Muscle of leg (tissue), 11 donors: ENCODE data around the gene KIAA1958. TPM values are rescaled to one million over a fixed set of nuclear protein-coding genes. Genes with fewer than 3 reads are reported as not detected.
A peak's percentile ranks its signal among the peaks of the same experiment; 100 is the strongest.

ENCODE experiments used
- DNase-seq: peaks from one replicate; pipeline ENCODE4 v3.0.0; 2013
- H3K27ac ChIP-seq: one replicate; pipeline ENCODE4 v1.5.1; 2013; ENCODE audit warnings: mild to moderate bottlenecking, low read length, control low read depth
- H3K27me3 ChIP-seq: one replicate; pipeline ENCODE4 v1.6.1; 2013; ENCODE audit warnings: low read length; ENCODE audit not compliant: control insufficient read depth, insufficient read depth
- H3K36me3 ChIP-seq: one replicate; pipeline ENCODE4 v1.6.1; 2013; ENCODE audit warnings: low read length; ENCODE audit not compliant: control insufficient read depth, insufficient read depth
- H3K4me1 ChIP-seq: one replicate; pipeline ENCODE4 v1.6.1; 2013; ENCODE audit warnings: low read length; ENCODE audit not compliant: control insufficient read depth, insufficient read depth
- H3K4me3 ChIP-seq: one replicate; pipeline ENCODE4 v1.5.1; 2013; ENCODE audit warnings: low read length, control low read depth
- H3K9me3 ChIP-seq: replicated peaks from 2 replicates; pipeline ENCODE4 v1.6.1; 2013; ENCODE audit warnings: low read depth, low read length; ENCODE audit not compliant: control insufficient read depth
- WGBS: methylation state at CpG from one replicate; pipeline ENCODE4 v1.1.5; 2013; ENCODE audit warnings: missing lambda C conversion rate; ENCODE audit not compliant: insufficient coverage; 5-methylcytosine and 5-hydroxymethylcytosine counted together
- polyA plus RNA-seq, 8 donors: library from polyadenylated mRNA; unstranded; fragments of 120-200 nt; gene quantifications; one replicate each; pipeline versions ENCODE4 v1.2.1 to v1.2.3, GENCODE V29; 2013; ENCODE audit warnings: inconsistent platforms in 1 of 8, low replicate concordance in 1 of 8; ENCODE audit not compliant: insufficient read length in 8 of 8, insufficient read depth in 1 of 8
- total RNA-seq: library from RNA; stranded (reverse); fragments of 120-200 nt; gene quantifications from one replicate; pipeline ENCODE4 v1.2.4, GENCODE V29; 2013

KIAA1958 gene
- total and polyA plus RNA-seq, 9 donors: 2.1 to 4.9 (median 3.3) TPM

DNA sequence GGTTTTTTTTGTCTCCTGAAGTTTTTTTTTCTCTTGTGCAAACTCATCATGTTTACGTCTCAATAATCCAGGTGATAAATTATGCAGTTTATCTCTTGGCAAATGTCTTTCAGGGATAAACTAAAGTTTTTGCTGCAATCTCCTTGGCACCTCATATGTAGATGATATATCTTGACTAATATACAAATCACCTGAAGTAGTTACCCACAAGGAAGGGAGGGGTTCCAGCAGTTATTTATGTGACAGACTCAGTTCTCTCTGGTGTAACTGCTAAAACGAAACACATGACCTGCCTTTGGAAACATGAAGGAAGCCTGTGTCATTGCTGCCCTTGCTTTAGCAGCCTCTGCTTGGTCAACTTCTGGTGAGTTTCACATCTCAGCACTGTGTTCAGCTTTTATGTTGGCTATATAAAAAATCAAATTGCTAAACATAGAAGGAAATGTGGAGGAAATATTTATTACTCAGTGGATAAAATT is 39.3 kb upstream of the KIAA1958 start:
- no peaks in the 10 kb centered on the region for H3K9me3 ChIP-seq
- peak; percentile 13 for DNase-seq
- no peak overlapping the region for H3K4me3 ChIP-seq
- H3K36me3 ChIP-seq: peaks cover 6% of the 10 kb centered on the region
- no peaks in the 10 kb centered on the region for H3K4me1 ChIP-seq
- WGBS: no CpG with 5 or more reads among the region's 2 CpGs
- no peaks in the 10 kb centered on the region for H3K27me3 ChIP-seq
- no peak overlapping the region for H3K27ac ChIP-seq

DNA sequence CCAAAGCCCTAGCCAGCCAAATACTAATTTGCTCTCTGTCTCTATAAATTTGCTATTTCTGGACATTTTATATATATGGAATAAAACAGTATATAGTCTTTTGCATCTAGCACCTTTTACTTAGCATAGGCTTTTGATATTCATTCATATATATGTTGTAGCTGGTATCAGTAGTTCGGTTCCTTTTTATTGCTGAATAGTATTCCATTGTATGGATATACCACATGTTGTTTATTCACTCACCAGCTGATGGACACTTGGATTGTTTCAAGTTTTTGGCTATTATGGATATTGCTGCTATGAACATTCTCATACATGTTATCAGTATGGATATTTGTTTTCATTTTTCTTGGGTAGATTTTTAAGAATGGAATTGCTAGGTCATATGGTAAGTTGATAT is 23.8 kb upstream of the KIAA1958 start:
- no peak overlapping the region for H3K4me3 ChIP-seq
- no peaks in the 10 kb centered on the region for H3K27me3 ChIP-seq
- no peak for DNase-seq
- H3K27ac ChIP-seq: no peak overlapping the region
- H3K4me1 ChIP-seq: no peaks in the 10 kb centered on the region
- H3K9me3 ChIP-seq: peaks cover 5% of the 10 kb centered on the region
- H3K36me3 ChIP-seq: peaks cover 19% of the 10 kb centered on the region
- no CpG with 5 or more reads among the region's 1 CpG for WGBS

DNA sequence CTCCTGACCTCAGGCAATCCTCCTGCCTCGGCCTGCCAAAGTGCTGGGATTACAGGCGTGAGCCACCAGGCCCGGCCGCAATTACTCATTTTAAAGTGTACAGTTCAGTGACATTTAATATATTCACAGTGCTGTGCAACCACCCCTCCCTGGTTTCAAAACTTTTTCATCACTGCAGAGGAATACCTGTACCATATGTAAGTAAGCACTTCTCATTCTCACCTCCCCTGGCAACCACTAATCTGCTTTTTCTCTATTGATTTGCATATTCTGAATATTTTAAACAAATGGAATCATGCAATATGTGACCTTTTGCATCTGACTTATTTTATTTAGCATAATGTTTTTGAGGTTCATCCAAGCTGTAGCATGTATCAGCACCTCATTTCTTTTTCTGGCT is 21.3 kb upstream of the KIAA1958 start:
- WGBS: 100% methylated on average over 2 of the region's 4 CpGs
- Histone ChIP-seq H3K27ac (no peak overlapping the region), H3K4me3 (no peak overlapping the region), H3K27me3 (no peaks in the 10 kb centered on the region), H3K4me1 (no peaks in the 10 kb centered on the region), H3K36me3 (peaks cover 7% of the 10 kb centered on the region), H3K9me3 (peaks cover 5% of the 10 kb centered on the region)
- no peak for DNase-seq

DNA sequence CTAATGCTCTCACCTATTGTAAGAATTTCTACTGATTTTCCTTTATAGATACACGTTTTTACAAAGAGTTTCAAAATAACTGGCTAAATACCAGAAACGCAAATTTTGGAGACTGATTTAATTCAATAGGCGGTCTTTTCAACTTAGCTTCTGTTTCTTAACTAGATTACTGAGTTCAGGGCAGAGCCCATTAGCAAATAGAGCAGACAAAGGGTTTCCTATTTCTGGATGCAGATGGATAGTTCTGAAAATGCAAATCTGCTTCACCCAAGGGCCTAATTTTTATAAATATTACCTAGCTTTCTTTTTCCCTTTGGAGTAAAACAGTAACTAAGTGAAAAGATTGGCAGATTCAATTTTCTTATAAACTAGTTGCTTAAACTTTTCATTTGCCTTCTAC is 13.6 kb upstream of the KIAA1958 start:
- Histone ChIP-seq H3K27ac (no peak overlapping the region), H3K4me1 (no peaks in the 10 kb centered on the region), H3K36me3 (peaks cover 6% of the 10 kb centered on the region), H3K9me3 (peaks cover 9% of the 10 kb centered on the region), H3K4me3 (no peak overlapping the region), H3K27me3 (no peaks in the 10 kb centered on the region)
- no peak for DNase-seq
- WGBS: no CpG with 5 or more reads among the region's 3 CpGs

DNA sequence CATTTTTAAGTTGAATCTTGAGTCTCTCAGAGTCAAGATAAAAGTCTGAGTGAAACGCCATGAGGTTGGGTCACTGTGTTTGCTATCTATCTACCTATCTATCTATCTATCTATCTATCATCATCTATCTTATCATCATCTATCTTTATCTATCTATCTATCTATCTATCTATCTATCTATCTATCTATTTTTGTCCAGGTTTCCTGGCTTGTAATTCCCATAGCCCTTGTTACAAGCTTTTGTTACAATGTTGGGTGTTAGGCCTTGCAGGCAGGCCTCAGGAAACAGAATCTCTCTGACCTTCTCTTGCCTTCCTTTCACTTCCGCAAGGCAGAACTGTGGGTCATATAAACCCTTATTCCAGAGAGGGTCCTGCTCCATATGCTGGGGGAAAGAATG is 12.6 kb upstream of the KIAA1958 start:
- H3K27me3 ChIP-seq: no peaks in the 10 kb centered on the region
- H3K4me3 ChIP-seq: no peak overlapping the region
- H3K9me3 ChIP-seq: peaks cover 14% of the 10 kb centered on the region
- no peak overlapping the region for H3K27ac ChIP-seq
- peaks cover 6% of the 10 kb centered on the region for H3K36me3 ChIP-seq
- WGBS: 93% methylated on average over 2 of the region's 2 CpGs
- no peaks in the 10 kb centered on the region for H3K4me1 ChIP-seq
- DNase-seq: no peak

DNA sequence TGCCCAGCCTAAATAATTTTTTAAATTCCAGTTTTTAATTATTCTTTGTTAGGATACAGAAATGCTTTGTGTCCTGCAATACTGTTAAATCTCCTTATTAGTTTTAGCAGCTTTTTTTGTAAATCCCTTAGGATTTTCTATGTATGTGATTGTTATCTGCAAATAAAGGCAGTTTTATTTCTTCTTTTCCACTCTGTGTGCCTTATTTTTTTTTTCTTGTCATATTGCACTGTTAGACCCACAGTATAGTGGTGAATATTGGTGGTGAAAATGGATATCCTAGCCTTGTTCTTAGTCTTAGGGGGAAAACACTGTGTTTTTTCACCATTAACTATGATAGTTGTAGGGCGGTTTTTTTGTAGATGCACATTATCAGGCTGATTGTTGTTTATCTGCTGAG is 11.3 kb upstream of the KIAA1958 start:
- WGBS: no CpG with 5 or more reads among the region's 1 CpG
- Histone ChIP-seq H3K36me3 (peaks cover 6% of the 10 kb centered on the region), H3K27ac (no peak overlapping the region), H3K4me1 (no peaks in the 10 kb centered on the region), H3K9me3 (peaks cover 17% of the 10 kb centered on the region), H3K4me3 (no peak overlapping the region), H3K27me3 (no peaks in the 10 kb centered on the region)
- no peak for DNase-seq

DNA sequence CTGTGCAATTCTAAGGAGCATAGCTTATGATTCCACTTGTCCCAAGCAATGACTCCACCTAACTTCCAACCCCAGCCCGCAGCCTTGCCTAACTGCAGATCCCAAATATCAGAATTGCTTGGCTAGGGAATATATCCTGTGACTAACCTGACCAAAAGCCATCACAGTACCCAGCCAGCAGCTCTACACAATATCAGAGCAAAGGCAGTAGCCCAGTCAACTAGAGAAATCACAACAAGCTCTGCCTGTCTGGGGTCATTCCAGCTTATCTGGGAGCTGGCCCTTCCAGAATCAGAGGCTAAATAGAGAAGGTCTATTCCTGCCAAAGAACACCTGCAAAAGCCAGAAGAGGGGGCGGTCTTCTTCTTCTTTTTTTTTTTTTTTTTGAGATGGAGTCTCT is 9.3 kb upstream of the KIAA1958 start:
- Histone ChIP-seq H3K27ac (no peak overlapping the region), H3K4me1 (no peaks in the 10 kb centered on the region), H3K4me3 (no peak overlapping the region), H3K9me3 (peaks cover 17% of the 10 kb centered on the region), H3K36me3 (peaks cover 4% of the 10 kb centered on the region), H3K27me3 (no peaks in the 10 kb centered on the region)
- WGBS: no CpG with 5 or more reads among the region's 2 CpGs
- no peak for DNase-seq

DNA sequence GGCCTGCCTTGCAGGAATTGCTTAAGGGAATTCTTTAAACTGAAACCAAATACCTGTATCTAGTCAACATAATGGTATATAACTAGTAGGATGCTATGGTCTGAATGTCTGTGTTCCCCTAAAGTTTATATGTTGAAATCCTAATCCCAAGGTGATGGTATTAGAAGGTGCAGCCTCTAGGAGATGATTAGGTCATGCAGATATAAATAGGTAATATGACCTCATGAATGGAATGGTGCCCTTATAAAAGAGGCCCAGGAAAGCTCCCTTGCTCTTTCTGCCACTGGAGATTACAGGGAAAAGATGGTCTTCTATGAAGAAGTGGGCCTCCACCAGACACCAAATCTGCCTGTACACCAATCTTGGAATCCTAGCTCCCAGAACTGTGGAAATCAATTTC is 7.4 kb upstream of the KIAA1958 start:
- no peaks in the 10 kb centered on the region for H3K4me1 ChIP-seq
- H3K27me3 ChIP-seq: no peaks in the 10 kb centered on the region
- H3K4me3 ChIP-seq: no peak overlapping the region
- H3K27ac ChIP-seq: no peak overlapping the region
- DNase-seq: no peak
- peaks cover 17% of the 10 kb centered on the region for H3K9me3 ChIP-seq
- H3K36me3 ChIP-seq: peaks cover 3% of the 10 kb centered on the region

DNA sequence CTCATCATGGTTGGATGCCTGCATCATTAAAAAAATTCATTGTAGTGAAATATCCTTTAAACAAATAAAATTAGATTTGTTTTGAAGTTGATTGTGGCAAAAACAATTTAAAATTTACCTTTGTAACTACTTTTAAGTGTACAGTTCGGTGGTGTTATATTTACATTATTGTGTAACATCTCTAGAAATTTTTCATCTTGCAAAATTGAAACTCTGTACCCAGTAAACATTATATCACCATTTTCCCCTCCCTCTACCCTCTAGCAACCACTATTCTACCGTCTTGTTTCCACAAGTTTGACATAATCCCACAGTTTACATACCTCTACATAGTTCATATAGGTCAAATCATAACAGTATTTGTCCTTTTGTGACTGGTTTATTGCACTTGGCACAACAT is 2.0 kb upstream of the KIAA1958 start:
- H3K36me3 ChIP-seq: no peaks in the 10 kb centered on the region
- H3K27me3 ChIP-seq: no peaks in the 10 kb centered on the region
- no CpG with 5 or more reads among the region's 2 CpGs for WGBS
- no peak overlapping the region for H3K27ac ChIP-seq
- no peak for DNase-seq
- no peak overlapping the region for H3K4me3 ChIP-seq
- no peaks in the 10 kb centered on the region for H3K4me1 ChIP-seq
- no peaks in the 10 kb centered on the region for H3K9me3 ChIP-seq

DNA sequence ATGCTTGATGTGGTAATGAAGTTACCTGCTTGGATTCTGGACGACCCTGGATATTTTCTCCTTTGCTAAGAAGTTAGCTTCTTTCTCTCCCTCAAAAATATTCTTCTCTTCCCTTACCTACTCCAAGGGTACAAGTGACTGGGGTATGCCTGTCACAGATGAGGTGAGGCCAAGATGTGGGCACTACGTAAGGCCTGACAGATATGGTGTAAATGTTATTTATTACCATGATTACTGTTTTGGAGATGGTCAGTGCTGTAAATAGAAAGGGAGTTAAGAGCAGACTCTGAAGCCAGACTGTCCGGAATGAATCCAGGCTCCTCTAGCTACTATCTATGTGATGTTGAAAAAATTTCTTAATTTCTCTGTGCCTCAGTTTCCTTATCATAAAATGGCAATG is 1.1 kb upstream of the KIAA1958 start:
- no peak overlapping the region for H3K27ac ChIP-seq
- no peaks in the 10 kb centered on the region for H3K4me1 ChIP-seq
- H3K27me3 ChIP-seq: no peaks in the 10 kb centered on the region
- 80% methylated on average over 1 of the region's 3 CpGs for WGBS
- DNase-seq: no peak
- no peaks in the 10 kb centered on the region for H3K9me3 ChIP-seq
- H3K36me3 ChIP-seq: no peaks in the 10 kb centered on the region
- H3K4me3 ChIP-seq: no peak overlapping the region

DNA sequence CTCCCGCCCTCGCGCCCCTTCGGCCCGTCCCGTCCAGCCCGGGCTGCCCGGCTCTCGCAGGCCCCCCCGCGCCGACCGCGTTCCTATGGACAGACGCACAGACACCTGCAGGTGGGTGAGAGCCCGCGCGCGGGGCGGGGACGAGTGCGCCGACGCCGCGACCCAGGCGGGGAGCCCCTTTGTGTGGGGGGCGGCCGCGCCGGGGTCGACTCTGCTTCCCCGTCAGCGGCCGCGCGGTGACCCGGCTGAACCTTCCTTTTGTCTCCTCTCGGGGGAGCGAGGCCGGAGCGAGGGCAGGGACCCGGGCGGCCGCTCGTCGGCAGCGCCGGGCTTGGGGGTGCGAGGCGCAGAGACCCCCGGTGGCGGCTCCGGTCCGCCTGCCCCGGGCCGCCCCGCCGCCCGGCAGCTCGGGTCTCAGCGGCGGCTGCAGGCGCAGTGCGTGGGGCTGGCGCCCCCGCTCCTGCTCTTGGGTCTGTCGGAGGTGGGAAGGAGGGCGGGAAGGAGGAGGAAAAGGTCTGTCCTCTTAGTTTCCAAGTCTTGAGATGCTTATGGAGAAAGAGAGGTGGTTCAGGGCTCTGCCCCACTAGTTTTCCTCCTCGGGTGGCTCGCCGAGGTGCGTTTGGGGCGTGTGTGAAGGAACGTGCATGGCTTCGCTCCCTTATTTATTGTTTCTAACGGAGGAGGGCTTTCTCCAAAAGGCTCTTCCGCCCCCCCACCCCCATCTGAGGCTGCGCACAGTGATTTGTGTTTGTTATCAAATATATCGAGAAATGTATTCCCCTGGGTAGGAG is 576 bp downstream of the KIAA1958 start:
- Histone ChIP-seq H3K27me3 (no peaks in the 10 kb centered on the region), H3K4me3 (peak overlapping the region; percentile 67), H3K27ac (peak overlapping the region; percentile 86), H3K4me1 (no peaks in the 10 kb centered on the region), H3K9me3 (no peaks in the 10 kb centered on the region), H3K36me3 (no peaks in the 10 kb centered on the region)
- WGBS: under 1% methylated on average over 68 of the region's 80 CpGs
- DNase-seq: peak; percentile 79
